Osteoblast (primary cell): ENCODE data around the gene MAPKAP1. TPM values are rescaled to one million over a fixed set of nuclear protein-coding genes. Genes with fewer than 3 reads are reported as not detected.
A peak's percentile ranks its signal among the peaks of the same experiment; 100 is the strongest.

Source experiments
- DNase-seq: peaks from one replicate; pipeline ENCODE4 v3.0.0; 2011; ENCODE audit warnings: low spot score, mixed read lengths; ENCODE audit not compliant: insufficient read length; ENCODE audit errors: missing footprints
- H2AFZ ChIP-seq: 2 replicates; pipeline ENCODE4 v1.6.0; 2011; ENCODE audit warnings: mild to moderate bottlenecking, low read length
- H3K27ac ChIP-seq: 2 replicates; pipeline ENCODE4 v1.5.1; 2011; ENCODE audit warnings: mild to moderate bottlenecking, low read depth, low read length, moderate library complexity
- H3K27me3 ChIP-seq: 2 replicates; pipeline ENCODE4 v1.6.0; 2012; ENCODE audit warnings: mild to moderate bottlenecking, control low read depth, inconsistent platforms, low read length, moderate library complexity; ENCODE audit not compliant: insufficient read depth
- H3K36me3 ChIP-seq: 2 replicates; pipeline ENCODE4 v1.5.1; 2011; ENCODE audit warnings: mild to moderate bottlenecking, low read length, control low read depth, moderate library complexity; ENCODE audit not compliant: insufficient read depth
- H3K4me1 ChIP-seq: 2 replicates; pipeline ENCODE4 v1.5.1; 2011; ENCODE audit warnings: mild to moderate bottlenecking, low read length, control low read depth, moderate library complexity; ENCODE audit not compliant: insufficient read depth
- H3K4me2 ChIP-seq: 2 replicates; pipeline ENCODE4 v1.6.0; 2011; ENCODE audit warnings: mild to moderate bottlenecking, low read length; ENCODE audit not compliant: insufficient read depth
- H3K4me3 ChIP-seq: fragments of 200-600 bp; sonication (generic); 3 replicates; pipeline ENCODE4 v1.5.1; 2012; ENCODE audit warnings: mild to moderate bottlenecking, low read length, inconsistent platforms; ENCODE audit not compliant: insufficient read depth
- H3K79me2 ChIP-seq: 2 replicates; pipeline ENCODE4 v1.6.0; 2012; ENCODE audit warnings: mild to moderate bottlenecking, low read length, control low read depth, inconsistent platforms; ENCODE audit not compliant: insufficient read depth
- H3K9me3 ChIP-seq: 2 replicates; pipeline ENCODE4 v1.5.1; 2011; ENCODE audit warnings: low read depth, low read length, control low read depth
- H4K20me1 ChIP-seq: 2 replicates; pipeline ENCODE4 v1.6.0; 2012; ENCODE audit warnings: mild to moderate bottlenecking, low read length, control low read depth; ENCODE audit not compliant: insufficient read depth
- total RNA-seq: library from RNA; depleted of rRNA; stranded (reverse); fragments of >200 nt; gene quantifications from 2 replicates; pipeline ENCODE4 v1.2.3, GENCODE V29; 2012
- TF ChIP-seq, protein P1 (sequence below): IDR thresholded peaks from 2 replicates; pipeline ENCODE4 v1.5.1; 2011; ENCODE audit warnings: mild to moderate bottlenecking, low read depth, low read length, moderate library complexity; ENCODE audit errors: extremely low read depth

MAPKAP1 gene
- total RNA-seq, 1 donor, result 72.4 TPM

GRCh38 chr9:125484350-125485282 lies 222.4 kb downstream of the MAPKAP1 start:
- Histone ChIP-seq H3K4me1 (peaks cover 16% of the 10 kb centered on the region), H3K9me3 (no peaks in the 10 kb centered on the region), H4K20me1 (peaks cover 3% of the 10 kb centered on the region), H3K79me2 (peaks cover 3% of the 10 kb centered on the region), H3K27me3 (no peaks in the 10 kb centered on the region), H2AFZ (no peak overlapping the region), H3K4me3 (no peak overlapping the region), H3K27ac (peak overlapping the region; percentile 81), H3K4me2 (no peak overlapping the region), H3K36me3 (peaks cover 7% of the 10 kb centered on the region)
- TF ChIP-seq, protein P1, sequence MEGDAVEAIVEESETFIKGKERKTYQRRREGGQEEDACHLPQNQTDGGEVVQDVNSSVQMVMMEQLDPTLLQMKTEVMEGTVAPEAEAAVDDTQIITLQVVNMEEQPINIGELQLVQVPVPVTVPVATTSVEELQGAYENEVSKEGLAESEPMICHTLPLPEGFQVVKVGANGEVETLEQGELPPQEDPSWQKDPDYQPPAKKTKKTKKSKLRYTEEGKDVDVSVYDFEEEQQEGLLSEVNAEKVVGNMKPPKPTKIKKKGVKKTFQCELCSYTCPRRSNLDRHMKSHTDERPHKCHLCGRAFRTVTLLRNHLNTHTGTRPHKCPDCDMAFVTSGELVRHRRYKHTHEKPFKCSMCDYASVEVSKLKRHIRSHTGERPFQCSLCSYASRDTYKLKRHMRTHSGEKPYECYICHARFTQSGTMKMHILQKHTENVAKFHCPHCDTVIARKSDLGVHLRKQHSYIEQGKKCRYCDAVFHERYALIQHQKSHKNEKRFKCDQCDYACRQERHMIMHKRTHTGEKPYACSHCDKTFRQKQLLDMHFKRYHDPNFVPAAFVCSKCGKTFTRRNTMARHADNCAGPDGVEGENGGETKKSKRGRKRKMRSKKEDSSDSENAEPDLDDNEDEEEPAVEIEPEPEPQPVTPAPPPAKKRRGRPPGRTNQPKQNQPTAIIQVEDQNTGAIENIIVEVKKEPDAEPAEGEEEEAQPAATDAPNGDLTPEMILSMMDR, result no peak
- peak; percentile 97 for DNase-seq

- no peaks in the 10 kb centered on the region for H3K9me3 ChIP-seq
- no peak overlapping the region for H3K27ac ChIP-seq
- peaks cover 3% of the 10 kb centered on the region for H4K20me1 ChIP-seq
- peaks cover 7% of the 10 kb centered on the region for H3K36me3 ChIP-seq
- no peaks in the 10 kb centered on the region for H3K27me3 ChIP-seq
- DNase-seq, result no peak
- TF ChIP-seq, protein P1, result no peak
- peaks cover 16% of the 10 kb centered on the region for H3K4me1 ChIP-seq
- H3K4me2 ChIP-seq, result no peak overlapping the region
- no peak overlapping the region for H3K4me3 ChIP-seq
- H3K79me2 ChIP-seq, result peaks cover 3% of the 10 kb centered on the region
- no peak overlapping the region for H2AFZ ChIP-seq
Observed at GRCh38 chr9:125483697-125484096, 223.3 kb downstream of the MAPKAP1 start.

DNA sequence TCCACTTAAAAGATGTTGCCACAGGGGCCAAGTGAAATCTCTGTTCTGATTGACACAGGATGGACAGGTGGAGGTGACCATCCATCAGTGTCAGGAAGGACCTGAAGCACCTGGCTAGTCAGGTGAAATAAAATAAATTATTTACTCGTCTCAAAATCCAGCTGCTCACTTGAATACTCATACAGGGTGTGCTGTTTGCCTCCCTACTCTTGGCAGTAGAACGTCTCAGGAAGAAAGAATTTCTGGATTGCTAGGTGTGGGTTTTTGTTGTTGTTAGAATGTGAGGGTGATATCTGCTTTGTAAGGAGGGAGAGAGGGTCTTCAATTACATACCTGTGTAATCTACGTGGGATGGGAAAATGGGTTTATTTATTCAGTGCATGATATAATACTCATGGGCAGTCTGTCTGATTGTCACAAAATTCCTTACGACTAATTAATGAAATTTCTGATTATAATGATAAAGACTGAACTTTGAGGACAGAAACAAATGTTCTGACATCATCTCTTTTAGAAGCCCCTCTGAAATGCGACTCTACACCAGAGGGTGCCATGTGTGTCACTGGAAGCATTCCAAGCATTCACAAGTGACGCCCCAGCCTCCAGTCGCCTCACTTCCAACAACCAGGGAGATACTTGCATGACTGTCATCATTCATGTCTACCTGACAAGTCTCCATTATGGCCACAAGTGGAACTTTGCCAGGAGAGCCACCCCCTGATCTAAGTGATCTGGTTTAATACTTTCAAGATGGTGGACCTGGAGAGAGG lies 227.0 kb downstream of the MAPKAP1 start:
- H3K79me2 ChIP-seq, result no peaks in the 10 kb centered on the region
- H3K9me3 ChIP-seq, result no peaks in the 10 kb centered on the region
- H3K27ac ChIP-seq, result no peak overlapping the region
- no peak for DNase-seq
- no peak overlapping the region for H3K4me2 ChIP-seq
- peaks cover 16% of the 10 kb centered on the region for H3K36me3 ChIP-seq
- no peak overlapping the region for H2AFZ ChIP-seq
- H3K27me3 ChIP-seq, result no peaks in the 10 kb centered on the region
- H4K20me1 ChIP-seq, result peaks cover 3% of the 10 kb centered on the region
- no peak overlapping the region for H3K4me3 ChIP-seq
- H3K4me1 ChIP-seq, result peaks cover 10% of the 10 kb centered on the region
- TF ChIP-seq, protein P1, result no peak

GRCh38 chr9:125477089-125477544 lies 229.9 kb downstream of the MAPKAP1 start:
- Histone ChIP-seq H3K4me3 (no peak overlapping the region), H3K27me3 (no peaks in the 10 kb centered on the region), H3K4me1 (peaks cover 26% of the 10 kb centered on the region), H3K9me3 (no peaks in the 10 kb centered on the region), H3K79me2 (peaks cover 7% of the 10 kb centered on the region), H3K36me3 (peaks cover 9% of the 10 kb centered on the region), H3K27ac (no peak overlapping the region), H4K20me1 (peaks cover 8% of the 10 kb centered on the region), H3K4me2 (no peak overlapping the region), H2AFZ (no peak overlapping the region)
- TF ChIP-seq, protein P1, result no peak
- no peak for DNase-seq
